Colon (tissue), 2 donors: Measurements from ENCODE around the gene BAIAP2L1.
"Not testable (repeated sequence)": the region's sequence is repeated elsewhere in the genome, so short reads cannot be mapped to it uniquely, and the experiment has no call there.

Experiments used
- FAIRE-seq: peaks from 2 replicates; lab custom pipeline; 2012; peaks lifted over from hg19 to GRCh38; lab: Jason Lieb, UNC
- donor health status: control.
- donor health status: control.

The BAIAP2L1 gene

GRCh38 chr7:98321301-98321700 lies 79.6 kb downstream of the BAIAP2L1 start:
- no peak for FAIRE-seq

- FAIRE-seq, result no peak
These were observed 81.7 kb downstream of the BAIAP2L1 start for GRCh38 chr7:98319176-98319575.

- no peak for FAIRE-seq
These were observed 83.4 kb downstream of the BAIAP2L1 start for GRCh38 chr7:98317366-98318040.

GRCh38 chr7:98315994-98316527 lies 84.8 kb downstream of the BAIAP2L1 start:
- FAIRE-seq, result not testable (repeated sequence)

GRCh38 chr7:98315318-98315993 lies 85.4 kb downstream of the BAIAP2L1 start:
- FAIRE-seq, result no peak

GRCh38 chr7:98314469-98314868 lies 86.4 kb downstream of the BAIAP2L1 start:
- FAIRE-seq, result no peak

- no peak for FAIRE-seq
These were observed 88.7 kb downstream of the BAIAP2L1 start for GRCh38 chr7:98312201-98312600.

GRCh38 chr7:98309566-98309965 lies 91.3 kb downstream of the BAIAP2L1 start:
- no peak for FAIRE-seq

GRCh38 chr7:98307971-98308466 lies 92.9 kb downstream of the BAIAP2L1 start:
- no peak for FAIRE-seq

- FAIRE-seq, result no peak
These were observed 94.8 kb downstream of the BAIAP2L1 start for GRCh38 chr7:98305951-98306535.

GRCh38 chr7:98303906-98304305 lies 97.0 kb downstream of the BAIAP2L1 start:
- FAIRE-seq, result no peak

- FAIRE-seq, result no peak
These were observed 97.6 kb downstream of the BAIAP2L1 start for GRCh38 chr7:98303176-98303865.

- FAIRE-seq, result no peak
These were observed 99.0 kb downstream of the BAIAP2L1 start for GRCh38 chr7:98301693-98302470.

GRCh38 chr7:98300595-98301372 lies 100.1 kb downstream of the BAIAP2L1 start:
- FAIRE-seq, result no peak

- FAIRE-seq, result no peak
These were observed 103.1 kb downstream of the BAIAP2L1 start for GRCh38 chr7:98297626-98298286.

- FAIRE-seq, result no peak
These were observed 104.1 kb downstream of the BAIAP2L1 start for GRCh38 chr7:98296833-98297232.

GRCh38 chr7:98295467-98296192 lies 105.3 kb downstream of the BAIAP2L1 start:
- no peak for FAIRE-seq

- FAIRE-seq, result no peak
These were observed 106.0 kb downstream of the BAIAP2L1 start for GRCh38 chr7:98294798-98295382.

- FAIRE-seq, result no peak
These were observed 106.6 kb downstream of the BAIAP2L1 start for GRCh38 chr7:98294326-98294725.
